Measurements from ENCODE around the gene SLC1A3.

The SLC1A3 gene

DNA sequence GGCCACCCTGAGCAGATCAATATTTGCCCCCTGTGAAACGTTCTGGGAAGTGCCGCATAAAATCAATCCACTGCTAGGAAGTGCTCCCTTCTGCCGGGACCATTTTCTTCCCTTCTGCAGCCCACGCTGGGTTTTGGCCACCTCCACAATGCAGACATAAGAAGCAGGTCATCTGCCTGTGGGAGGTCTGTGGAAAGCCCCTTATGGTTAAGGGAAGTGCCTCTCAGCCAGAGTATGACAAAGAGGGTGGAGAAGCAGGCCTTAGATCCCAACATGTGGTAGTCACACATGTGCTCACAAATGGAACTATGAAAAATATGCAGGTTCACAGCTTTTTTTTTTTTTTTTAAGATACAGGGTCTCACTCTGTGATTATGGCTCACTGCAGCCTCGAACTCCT is 82.8 kb downstream of the SLC1A3 start:
- DNase-seq: no peak

DNA sequence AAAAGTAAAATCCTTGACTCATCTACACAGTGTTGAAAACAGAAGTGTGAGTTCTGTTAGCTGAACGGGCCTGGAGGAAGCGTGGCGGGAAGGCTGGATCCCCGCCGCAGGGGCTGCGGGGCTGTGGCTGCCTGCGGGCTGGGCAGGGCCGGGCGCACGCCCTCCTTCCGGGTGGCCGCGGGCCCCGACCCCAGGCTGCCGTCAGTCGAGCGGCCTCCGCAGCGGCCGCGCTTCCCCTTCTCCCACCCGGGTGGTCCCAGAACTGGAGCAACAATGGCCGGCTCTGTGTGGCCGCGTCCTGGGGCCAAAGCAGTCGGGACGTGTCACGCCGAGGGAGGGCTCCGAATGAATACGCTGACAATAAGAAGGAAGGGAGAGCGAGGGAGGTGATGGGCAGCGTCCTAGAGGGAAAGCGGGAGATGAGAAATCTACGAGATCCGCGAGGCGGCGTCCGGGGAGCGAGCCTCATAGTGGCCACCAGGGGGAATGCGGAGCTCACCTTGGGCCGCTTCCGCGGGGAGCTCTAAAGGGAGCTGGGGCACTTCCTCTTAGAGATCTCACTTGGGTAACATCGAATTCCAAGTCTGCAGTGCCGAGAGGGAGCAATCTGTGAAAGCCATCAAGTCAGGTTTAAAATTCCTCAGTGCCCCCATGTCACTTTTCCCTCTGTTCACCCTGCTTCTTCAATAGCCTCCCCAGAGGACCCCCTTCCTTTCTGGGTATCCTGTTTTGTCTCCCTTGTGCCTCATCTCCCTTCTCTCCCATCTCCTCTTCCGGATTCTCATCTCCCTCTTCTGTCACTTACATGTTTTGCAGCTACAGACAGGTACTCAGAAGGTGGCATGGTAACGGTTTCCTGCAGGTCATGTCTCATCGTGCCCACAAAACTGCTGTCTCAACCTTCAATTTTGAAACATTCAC is 83.9 kb downstream of the SLC1A3 start:
- peak; percentile 85 for DNase-seq

DNA sequence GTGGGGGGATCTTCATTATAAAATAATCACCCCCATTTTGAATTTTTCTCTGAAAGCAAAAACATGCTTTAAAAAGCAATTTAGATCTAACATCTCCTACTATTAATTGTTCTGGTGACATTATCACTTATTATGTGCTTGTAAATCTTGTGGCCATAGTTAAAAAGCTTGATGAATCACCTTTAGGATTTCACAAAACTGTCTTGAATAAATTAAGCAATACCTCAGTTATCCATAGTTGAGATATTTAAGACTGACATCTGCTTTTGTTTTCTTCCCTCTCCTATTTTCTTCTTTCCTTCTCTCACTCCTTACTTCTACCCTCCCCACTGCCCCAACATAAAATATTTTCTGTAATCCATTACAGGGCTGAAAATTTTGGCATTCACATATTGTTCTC is 84.8 kb downstream of the SLC1A3 start:
- DNase-seq: no peak

DNA sequence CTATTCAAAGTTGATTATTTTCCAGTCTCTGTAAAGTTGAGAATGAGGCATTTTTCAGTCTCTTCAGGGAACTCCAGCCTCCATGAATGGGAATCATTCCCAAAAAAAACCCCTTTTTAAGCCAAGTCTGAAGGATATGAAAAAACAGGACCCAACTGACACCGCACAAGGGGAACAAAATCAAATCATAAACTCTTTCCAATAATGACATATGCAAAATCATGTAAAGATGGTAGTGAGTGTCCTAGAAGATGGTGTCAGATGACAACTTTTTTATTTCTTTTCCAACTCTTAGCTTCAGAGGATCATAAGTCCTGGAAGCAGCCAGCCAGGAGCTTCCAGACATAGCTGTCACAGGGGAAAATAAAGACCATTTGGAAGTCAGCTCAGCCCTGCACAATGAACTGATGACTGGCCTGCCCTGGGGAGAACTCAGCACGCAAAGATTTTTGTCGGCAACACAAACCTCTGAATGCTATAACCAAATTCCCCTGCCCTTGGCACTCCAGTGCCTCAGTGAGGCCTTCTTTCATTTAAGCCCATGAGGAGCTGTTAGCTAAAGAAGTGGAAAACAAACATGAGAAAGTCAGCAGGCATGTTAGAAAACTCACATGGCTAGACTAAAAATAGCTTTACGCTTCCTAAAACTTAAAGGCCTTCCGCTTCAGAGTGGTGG is 85.4 kb downstream of the SLC1A3 start:
- DNase-seq: no peak

DNA sequence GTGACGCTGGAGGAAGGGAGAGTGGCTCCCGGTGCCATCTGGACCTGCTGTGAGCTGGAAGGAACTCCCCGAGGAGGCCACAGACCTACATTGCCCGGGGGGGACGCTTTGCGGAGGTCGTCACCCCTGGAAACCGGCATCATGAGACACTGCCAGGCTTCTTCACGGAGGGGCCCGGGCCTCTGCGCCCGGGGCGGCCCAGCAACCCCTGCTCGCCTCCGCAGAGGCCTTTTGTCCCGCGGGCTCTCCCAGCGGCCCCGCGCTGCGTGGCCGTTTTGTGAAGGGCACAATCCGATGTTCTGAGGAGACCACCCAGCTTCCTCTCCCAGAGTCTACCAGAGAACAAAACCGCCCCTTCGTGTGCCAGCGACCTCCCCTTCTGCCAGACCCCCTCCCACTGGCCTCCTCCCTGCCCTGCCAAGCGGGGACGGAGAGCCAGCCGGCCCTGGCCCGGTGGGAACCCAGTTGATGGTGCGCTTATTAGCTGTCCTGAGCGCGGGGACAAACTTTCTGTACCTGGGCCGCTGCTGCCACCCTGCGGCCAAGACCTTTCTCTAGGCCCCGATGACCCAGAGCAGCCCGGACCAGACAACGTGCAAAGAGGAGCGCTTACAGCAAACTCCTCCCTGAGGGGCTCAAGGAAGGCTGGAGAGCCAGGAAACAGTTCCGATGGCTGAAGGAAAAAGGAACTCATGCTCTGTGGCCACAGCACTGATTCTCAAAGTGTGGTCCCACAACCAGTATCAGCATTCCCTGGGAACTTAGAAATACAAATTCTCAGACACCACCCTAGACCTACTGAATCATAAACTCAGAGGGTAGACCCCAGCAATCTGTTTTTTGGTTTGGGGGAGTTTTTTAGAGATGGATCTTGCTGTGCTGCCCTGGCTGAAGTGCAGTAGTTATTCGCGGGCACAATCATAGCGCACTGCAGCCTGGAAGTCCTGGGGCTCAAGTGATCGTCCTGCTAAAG is 86.7 kb downstream of the SLC1A3 start:
- DNase-seq: peak; percentile 77

DNA sequence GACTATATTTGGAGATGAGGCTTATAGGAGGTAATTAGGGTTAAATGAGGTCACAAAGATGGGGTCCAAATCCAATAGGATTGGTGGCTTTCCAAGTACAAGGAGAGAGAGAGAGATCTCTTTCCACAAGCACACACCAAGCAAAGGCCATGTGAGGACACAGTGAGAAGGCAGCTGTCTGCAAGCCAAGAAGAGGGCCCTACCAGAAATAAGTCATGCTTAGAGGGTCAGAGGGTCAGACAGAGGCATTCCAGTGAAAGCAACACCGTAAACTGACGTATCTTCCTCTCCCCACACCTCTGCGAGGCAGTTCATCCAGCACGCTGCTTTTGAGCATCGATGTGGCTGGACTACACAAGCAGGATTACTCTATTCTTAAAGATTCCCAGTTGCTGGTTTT is 87.9 kb downstream of the SLC1A3 start:
- no peak for DNase-seq

DNA sequence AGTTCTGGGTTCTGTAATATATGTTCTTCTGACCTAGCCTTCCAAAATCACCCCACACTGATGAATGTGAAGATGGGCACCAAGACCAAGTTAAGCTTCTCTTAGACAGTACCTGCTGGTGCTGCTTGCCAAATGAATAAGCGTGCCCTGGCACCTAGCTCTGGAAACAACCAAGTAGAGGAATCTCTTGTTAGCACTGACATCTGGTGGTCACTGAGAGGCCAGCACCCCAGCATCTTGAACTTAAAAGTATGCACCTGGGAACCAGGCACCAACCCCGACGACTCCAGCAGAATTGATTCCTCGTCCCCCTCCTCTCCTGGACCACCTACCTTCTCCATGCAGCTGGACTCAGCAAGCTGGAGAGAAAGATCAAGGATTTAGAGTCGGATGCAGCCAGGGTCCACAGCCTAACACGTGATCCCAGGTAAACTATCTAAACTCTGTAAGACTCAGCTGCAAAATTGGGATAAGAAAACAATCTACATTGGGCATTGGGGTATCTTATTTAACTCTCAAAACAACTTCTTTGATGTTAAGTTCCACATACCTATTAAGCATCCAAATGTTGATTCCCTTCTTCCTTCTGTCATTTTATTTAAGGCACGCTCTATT is 89.8 kb downstream of the SLC1A3 start:
- DNase-seq: peak; percentile 71

DNA sequence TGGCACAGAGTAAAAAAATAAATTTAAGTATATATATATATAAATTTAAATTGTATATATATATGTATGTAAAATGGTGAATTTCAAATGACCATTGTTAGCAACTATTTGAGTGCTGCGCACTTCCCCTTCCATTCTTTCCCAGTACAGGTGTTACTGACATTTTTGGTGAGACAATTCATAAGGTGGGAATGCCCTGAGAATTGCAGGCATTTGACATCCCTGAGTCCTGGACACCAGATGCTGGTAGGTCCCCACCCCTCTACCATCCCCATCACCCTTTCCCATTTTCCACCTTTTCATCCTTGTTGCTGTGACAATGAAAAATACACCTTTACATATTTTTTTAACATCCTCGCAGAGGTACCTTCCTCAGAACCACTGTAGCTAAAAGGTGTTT is 91.6 kb downstream of the SLC1A3 start:
- DNase-seq: no peak

DNA sequence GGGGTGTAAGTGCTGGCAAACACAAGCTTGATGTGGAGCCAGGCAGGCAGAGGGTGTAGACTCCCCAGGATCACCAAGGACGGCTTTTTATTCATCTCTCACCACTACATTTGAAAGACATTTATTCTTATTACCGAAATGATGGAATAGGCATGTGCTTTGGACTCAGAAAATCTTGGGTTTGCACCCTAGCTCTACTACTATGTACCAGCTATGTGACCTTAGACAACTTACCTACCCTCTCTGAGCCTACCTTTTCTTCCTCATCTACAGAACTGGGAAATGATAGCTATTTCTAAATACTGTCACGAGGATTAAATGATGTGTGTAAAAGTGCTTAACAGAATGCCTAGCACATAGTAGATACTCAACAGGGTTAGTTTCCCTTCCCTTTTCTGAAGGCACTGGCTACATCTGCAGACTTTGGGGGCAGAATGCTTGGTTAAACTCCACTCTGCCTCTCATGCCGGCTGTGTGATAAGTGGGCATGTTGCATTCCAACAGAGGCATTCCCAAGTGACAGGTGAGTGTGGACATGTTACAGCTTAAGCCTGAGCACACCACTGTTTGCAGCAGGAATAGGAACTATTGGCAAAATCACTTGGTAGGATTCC is 94.8 kb downstream of the SLC1A3 start:
- no peak for DNase-seq

DNA sequence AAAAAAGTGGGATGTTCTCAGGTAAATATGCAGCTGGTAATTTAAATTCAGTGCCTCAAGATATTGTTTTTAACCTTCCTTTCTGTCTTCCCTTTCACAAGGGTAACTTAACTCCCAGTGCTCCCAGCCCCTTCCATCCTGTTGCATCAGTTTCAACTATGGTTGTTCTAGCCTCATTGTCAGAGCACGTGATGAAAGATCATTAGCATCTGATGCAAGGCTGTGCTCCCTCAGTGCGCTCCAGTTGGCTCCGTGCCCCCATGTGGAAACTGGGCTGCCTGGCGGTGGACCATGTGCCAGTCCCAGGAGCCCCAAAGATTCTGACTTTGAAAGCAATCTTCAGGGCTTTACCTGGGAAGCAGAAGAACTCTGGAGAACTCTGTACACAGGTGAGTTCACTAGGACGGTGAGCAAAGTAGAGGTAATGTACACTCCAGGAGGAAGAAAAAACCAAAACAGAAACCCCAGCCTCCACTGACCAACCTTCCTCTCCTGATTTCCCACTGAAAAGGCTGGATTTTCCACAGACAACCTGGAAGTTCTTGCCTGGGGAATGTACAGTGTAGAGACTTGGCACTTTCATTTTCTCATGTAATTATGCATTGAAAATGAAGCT is 96.9 kb downstream of the SLC1A3 start:
- no peak for DNase-seq

DNA sequence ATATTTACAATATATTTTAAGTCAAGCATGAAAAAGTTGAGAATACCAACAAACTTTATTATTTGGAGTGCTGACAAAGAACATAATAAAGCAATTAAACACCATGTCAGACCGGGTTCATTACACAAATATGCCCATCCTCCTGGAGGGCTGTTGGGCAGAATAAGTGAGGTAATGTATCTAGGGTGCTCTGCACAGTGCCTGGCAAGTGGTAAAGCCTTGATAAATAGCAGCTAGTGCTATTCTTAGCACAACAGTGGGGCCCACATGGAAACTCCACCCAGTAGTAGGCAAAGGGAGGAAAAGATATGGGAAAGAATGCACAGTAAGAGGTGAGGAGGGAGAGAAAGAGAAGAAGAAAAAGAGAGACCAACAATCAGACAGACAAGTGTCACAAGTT is 97.7 kb downstream of the SLC1A3 start:
- peak; percentile 85 for DNase-seq

DNA sequence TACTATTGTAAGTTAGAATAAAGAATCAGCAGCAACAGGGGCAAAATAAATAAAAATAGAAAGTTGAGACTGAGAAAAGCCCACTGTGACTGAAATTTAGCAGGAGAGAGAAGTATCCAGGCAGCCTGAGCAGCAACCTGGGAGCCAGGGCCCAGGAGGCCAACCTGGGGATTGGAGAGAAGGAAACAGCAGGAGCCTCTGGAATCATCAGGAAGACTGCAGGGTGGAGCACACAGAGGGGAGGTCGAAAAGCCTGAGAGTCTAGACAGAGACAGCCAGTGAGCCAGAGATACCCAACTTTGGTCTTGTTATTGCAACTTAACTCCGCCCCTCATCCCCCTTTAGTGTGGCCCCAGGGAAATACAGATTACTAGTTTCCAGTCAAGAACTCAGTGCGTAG is 98.6 kb downstream of the SLC1A3 start:
- DNase-seq: peak; percentile 25

DNA sequence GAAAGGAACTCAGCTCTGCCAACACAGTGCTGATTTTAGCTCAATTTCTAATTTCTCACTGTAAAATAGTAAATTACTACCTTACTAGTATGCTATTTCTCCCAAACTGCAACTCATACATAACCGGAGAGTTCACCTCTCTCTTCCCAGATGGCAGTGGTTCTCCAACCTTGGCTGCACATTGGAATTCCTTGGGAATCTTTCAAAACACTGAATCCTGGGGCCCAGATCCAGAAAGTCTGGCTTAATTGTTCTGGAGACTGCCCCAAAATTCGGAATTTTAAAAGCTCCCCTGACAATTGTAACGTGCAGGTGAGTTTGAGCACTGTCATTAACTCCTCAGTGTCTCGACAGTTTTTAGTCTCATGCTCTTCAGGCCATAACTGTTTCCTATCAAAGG is 100.3 kb downstream of the SLC1A3 start:
- DNase-seq: no peak

DNA sequence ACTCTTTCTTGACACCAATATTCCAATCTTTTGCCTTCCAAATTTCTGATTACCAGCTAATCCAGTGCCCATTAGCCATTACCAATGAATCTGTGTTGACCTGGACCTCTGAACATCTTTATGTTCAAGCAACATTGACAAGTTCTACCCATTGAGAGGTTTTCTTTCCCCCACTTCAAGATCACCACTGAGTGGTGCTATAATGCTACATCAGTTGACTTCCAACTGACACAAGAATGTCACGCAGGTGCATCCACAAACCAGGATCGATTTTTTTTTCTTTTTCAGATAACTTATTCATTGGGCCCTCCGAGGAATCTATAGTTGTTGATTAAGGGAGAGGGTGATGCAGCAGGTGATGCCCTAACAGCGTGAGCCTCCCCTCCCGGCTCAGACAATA is 102.6 kb downstream of the SLC1A3 start:
- no peak for DNase-seq

DNA sequence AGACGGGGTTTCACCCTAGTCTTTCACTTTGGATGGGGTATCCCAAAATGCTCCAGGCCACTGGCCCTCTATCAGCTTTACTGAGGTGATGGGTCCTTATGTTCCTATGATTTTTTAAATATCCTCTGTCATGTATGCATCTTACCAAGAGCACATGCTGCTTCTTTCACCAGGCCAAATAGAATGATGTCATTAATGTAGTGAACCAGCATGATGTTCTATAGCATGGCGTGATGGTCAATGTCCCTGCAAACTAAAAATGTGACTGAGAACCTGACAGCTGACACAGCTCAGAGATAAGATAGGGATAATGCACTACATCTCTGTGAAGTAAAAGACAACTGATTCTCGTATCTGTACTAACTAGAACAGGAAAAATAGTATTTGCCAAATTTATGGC is 103.6 kb downstream of the SLC1A3 start:
- no peak for DNase-seq

DNA sequence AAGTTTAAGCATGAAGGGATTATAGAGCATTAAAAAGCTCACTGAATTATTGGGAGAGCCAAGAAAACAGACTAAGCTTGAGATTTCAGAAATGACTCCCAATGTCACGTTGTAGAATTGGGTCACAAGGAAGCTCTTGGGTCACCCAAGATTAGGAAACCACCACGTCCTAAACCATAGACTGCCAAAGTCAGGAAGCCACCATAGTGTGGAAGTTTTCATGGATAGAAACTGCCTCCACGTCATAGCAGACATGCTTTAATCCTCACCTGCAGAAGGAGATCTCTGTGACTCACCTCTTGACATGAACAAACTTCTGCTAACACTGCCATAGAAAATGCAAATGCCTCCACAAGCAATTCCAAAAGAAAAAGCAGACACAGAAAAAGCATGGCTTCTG is 106.3 kb downstream of the SLC1A3 start:
- no peak for DNase-seq

DNA sequence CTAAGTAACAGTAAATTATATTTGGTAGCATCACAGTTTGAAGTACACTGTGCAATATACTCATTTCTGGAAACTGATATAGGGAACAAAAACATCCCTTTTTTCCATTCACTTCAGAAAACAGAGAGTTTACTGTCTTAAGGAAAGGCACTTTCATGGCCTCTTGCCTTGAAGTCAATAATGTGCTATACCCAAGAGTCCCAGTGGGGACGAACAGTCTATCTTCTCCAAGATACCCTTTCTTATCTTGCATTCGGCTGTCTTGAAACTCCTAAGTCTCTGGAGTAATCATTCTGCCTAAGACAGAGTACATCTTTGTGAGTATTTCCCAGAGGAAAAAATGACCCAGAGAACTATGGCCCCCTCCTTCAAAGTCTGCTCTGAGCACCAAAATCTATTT is 107.1 kb downstream of the SLC1A3 start:
- no peak for DNase-seq

DNA sequence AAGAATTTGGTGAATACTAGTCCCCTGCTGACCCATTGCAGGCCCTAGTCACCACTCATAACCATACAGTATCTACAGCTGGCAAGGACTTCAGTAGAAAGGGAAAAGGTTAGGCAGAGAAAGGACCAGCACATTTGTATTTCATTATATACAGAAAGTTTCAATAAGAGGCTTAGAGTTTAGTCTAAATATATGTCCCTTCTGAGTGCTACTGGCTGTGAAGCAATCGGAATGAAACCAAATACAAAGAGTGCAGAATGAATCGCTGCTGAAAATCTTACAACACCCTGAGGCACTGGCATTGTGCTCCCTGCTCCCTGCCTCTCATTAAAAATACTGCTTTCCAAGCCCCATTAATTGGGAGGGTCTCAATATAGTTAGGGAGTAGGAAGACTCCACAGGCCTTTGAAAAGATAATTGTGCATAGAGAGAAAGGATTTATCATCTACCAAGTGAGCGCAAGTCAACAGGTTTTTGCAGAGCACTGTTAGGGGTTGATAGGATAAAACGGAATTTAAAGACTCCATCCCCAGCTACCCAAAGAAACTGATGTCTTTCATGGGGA is 110.8 kb downstream of the SLC1A3 start:
- DNase-seq: no peak

DNA sequence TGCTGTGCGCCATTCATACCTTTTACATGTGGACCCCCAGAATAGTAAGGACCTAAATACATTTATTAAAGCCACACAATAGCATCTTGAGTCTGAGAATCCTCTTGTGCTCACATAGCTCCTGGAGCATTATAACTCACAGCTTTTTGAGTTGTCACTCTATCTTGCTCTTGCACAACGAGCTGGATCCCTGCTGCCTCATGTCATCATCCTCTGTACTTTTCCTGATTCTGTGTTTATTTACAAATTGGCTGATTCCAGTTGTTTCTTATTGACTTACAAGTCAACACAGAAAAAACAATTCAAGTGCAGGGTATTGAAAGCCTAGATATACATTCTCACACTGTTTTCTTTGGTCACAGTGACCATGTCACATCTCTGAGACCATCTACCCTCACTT is 112.9 kb downstream of the SLC1A3 start:
- no peak for DNase-seq

DNA sequence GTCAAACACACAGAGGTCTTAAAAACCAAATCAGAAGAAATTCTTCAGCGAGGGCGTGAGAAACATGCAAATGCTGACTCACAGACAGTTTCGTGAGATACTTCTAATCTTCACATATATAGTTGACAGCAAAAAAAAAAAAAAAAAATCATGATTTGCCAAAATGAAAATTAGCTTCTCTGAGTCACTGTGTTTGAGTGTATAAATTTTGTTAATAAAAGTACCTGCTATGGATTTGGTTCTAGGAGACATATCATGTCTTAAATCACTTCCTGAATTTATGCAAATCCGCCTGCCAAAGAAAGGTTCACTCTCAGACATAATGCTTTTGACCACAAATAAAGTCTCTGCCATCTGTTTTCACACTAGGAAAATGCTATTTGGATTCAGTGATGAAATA is 114.3 kb downstream of the SLC1A3 start:
- no peak for DNase-seq

DNA sequence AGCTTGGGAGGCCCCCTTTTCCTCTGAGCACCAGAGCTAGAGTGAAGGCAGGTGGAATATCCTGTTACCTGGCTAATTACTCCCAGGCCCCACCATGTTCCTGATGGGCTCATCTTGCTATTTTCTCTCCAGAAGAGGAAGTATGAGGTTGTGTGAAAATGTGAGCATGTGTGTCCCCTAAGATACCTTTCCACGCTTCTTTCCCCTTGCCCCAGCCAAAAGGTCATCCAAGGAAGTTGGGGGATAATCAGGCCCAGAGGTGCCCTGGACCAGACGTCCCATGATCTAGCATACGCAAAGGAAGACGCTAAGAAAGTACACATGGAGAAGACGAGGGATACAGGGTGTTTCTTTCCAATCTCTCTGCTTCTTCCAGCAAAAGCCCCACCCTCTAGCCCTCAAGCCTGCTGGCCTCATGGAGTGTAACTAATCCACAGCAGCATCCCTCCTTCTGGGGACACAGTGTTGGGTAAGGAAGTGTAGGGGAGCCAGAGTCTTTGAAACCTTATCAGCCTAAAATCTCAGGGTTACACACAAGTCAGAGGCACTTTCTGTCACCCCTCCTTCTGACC is 115.3 kb downstream of the SLC1A3 start:
- no peak for DNase-seq

Data from hematopoietic multipotent progenitor cell treated with erythropoietin and hydrocortisone succinate and interleukin-3 and kit ligand, for 8 days (in vitro differentiated cells).